WTC11 (cell line): ENCODE results near the gene NFX1. TPM values are rescaled to one million over a fixed set of nuclear protein-coding genes. Genes with fewer than 3 reads are reported as not detected.

ENCODE experiments used
- ATAC-seq: fragments of 200-7000 bp; cut with Tn5 transposase; 2 replicates; pipeline ENCODE4 v1.10.0; 2021; ENCODE audit warnings: mild to moderate bottlenecking, moderate library complexity
- CTCF ChIA-PET: fragments of 300-600 bp; sonication (Branson Sonifier 250); formaldehyde crosslinking; loops from one replicate; lab custom pipeline; 2021; ENCODE audit warnings: antibody characterized with exemption; lab: Charles Lee
- POLR2A ChIA-PET: fragments of 350-600 bp; sonication (Branson Sonifier 250); formaldehyde crosslinking; loops from one replicate; lab custom pipeline; 2021; ENCODE audit warnings: antibody characterized with exemption; lab: Charles Lee
- DNase-seq: peaks from one replicate; pipeline ENCODE4 v3.0.0; 2021; ENCODE audit warnings: low spot score
- H3K27ac Mint-ChIP-seq: 2 replicates; pipeline ENCODE4 v1.8.0; 2021; ENCODE audit warnings: mixed read lengths
- H3K27me3 Mint-ChIP-seq: 2 replicates; pipeline ENCODE4 v1.8.0; 2021; ENCODE audit warnings: low read depth, mild to moderate bottlenecking, moderate library complexity, mixed read lengths
- H3K36me3 Mint-ChIP-seq: 2 replicates; pipeline ENCODE4 v1.8.0; 2021; ENCODE audit warnings: mixed read lengths
- H3K4me1 Mint-ChIP-seq: 2 replicates; pipeline ENCODE4 v1.8.0; 2022; ENCODE audit warnings: mixed read lengths
- H3K4me3 Mint-ChIP-seq: 2 replicates; pipeline ENCODE4 v1.8.0; 2021; ENCODE audit warnings: mild to moderate bottlenecking, moderate library complexity, mixed read lengths
- H3K9me3 Mint-ChIP-seq: 2 replicates; pipeline ENCODE4 v1.8.0; 2021; ENCODE audit warnings: mixed read lengths
- ATF6 ChIP-seq: sonication (generic); formaldehyde crosslinking; IDR thresholded peaks from 2 replicates; pipeline ENCODE4 v1.8.1; 2023; ENCODE audit warnings: mild to moderate bottlenecking, missing genetic modification reagents
- CREB1 ChIP-seq: sonication (generic); formaldehyde crosslinking; IDR thresholded peaks from 2 replicates; pipeline ENCODE4 v1.8.0; 2023; ENCODE audit warnings: mild to moderate bottlenecking, missing genetic modification reagents
- ELF4 ChIP-seq: sonication (generic); formaldehyde crosslinking; IDR thresholded peaks from 2 replicates; pipeline ENCODE4 v1.8.1; 2022; ENCODE audit warnings: low read depth, mild to moderate bottlenecking, moderate library complexity, missing genetic modification reagents
- EMX1 ChIP-seq: fragments of 250-450 bp; sonication (Bioruptor Pico); IDR thresholded peaks from 2 replicates; pipeline ENCODE4 v1.8.0; 2021; ENCODE audit warnings: mild to moderate bottlenecking
- ETV6 ChIP-seq: sonication (generic); formaldehyde crosslinking; IDR thresholded peaks from 2 replicates; pipeline ENCODE4 v1.8.1; 2022; ENCODE audit warnings: mild to moderate bottlenecking, missing genetic modification reagents
- FOXJ3 ChIP-seq: sonication (generic); formaldehyde crosslinking; IDR thresholded peaks from 2 replicates; pipeline ENCODE4 v1.9.0; 2021; ENCODE audit warnings: missing genetic modification reagents, mild to moderate bottlenecking, borderline replicate concordance
- GABPB1 ChIP-seq: sonication (generic); formaldehyde crosslinking; IDR thresholded peaks from 2 replicates; pipeline ENCODE4 v1.8.1; 2023; ENCODE audit warnings: mild to moderate bottlenecking, missing genetic modification reagents
- HMGXB4 ChIP-seq: sonication (generic); formaldehyde crosslinking; IDR thresholded peaks from 2 replicates; pipeline ENCODE4 v1.8.1; 2023; ENCODE audit warnings: mild to moderate bottlenecking, moderate library complexity, missing genetic modification reagents
- JAZF1 ChIP-seq: fragments of 250-450 bp; sonication (Bioruptor Pico); IDR thresholded peaks from 2 replicates; pipeline ENCODE4 v1.9.0; 2021; ENCODE audit warnings: moderate library complexity, mild to moderate bottlenecking, inconsistent platforms
- NFE2L1 ChIP-seq: sonication (generic); formaldehyde crosslinking; IDR thresholded peaks from 2 replicates; pipeline ENCODE4 v1.8.1; 2023; ENCODE audit warnings: missing genetic modification reagents
- NFYB ChIP-seq: sonication (generic); formaldehyde crosslinking; conservative IDR thresholded peaks from 2 replicates; pipeline ENCODE4 v1.8.0; 2022; ENCODE audit warnings: low read depth, missing genetic modification reagents
- NR2C2 ChIP-seq: sonication (generic); formaldehyde crosslinking; IDR thresholded peaks from 2 replicates; pipeline ENCODE4 v1.8.0; 2022; ENCODE audit warnings: mild to moderate bottlenecking, missing genetic modification reagents
- OVOL2 ChIP-seq: fragments of 250-450 bp; sonication (Bioruptor Pico); IDR thresholded peaks from 2 replicates; pipeline ENCODE4 v1.9.0; 2021; ENCODE audit warnings: mild to moderate bottlenecking, borderline replicate concordance
- STAT6 ChIP-seq: sonication (generic); formaldehyde crosslinking; conservative IDR thresholded peaks from 2 replicates; pipeline ENCODE4 v1.8.1; 2023; ENCODE audit warnings: mild to moderate bottlenecking, low read depth, missing genetic modification reagents, moderate library complexity
- TCF7 ChIP-seq: sonication (generic); formaldehyde crosslinking; IDR thresholded peaks from 2 replicates; pipeline ENCODE4 v1.8.0; 2022; ENCODE audit warnings: mild to moderate bottlenecking, low read depth, missing genetic modification reagents, moderate library complexity
- TEAD4 ChIP-seq: sonication (generic); formaldehyde crosslinking; IDR thresholded peaks from 2 replicates; pipeline ENCODE4 v1.8.0; 2022; ENCODE audit warnings: mild to moderate bottlenecking, missing genetic modification reagents
- TP53 ChIP-seq: sonication (generic); formaldehyde crosslinking; IDR thresholded peaks from 2 replicates; pipeline ENCODE4 v1.8.1; 2023; ENCODE audit warnings: mild to moderate bottlenecking, missing genetic modification reagents
- ZNF138 ChIP-seq: sonication (generic); formaldehyde crosslinking; conservative IDR thresholded peaks from 2 replicates; pipeline ENCODE4 v1.8.1; 2022; ENCODE audit warnings: mild to moderate bottlenecking, moderate library complexity, missing genetic modification reagents
- ZNF232 ChIP-seq: sonication (generic); formaldehyde crosslinking; IDR thresholded peaks from 2 replicates; pipeline ENCODE4 v1.8.0; 2022; ENCODE audit warnings: mild to moderate bottlenecking, missing genetic modification reagents
- total RNA-seq: library from RNA; stranded (reverse); gene quantifications from 3 replicates; pipeline ENCODE4 v1.2.3, GENCODE V29; 2021
- TF ChIP-seq, protein P1 (sequence below): sonication (generic); formaldehyde crosslinking; IDR thresholded peaks from 2 replicates; pipeline ENCODE4 v1.8.1; 2022; ENCODE audit warnings: low read depth, mild to moderate bottlenecking, moderate library complexity, missing genetic modification reagents, borderline replicate concordance
- TF ChIP-seq, protein P2 (sequence below): sonication (generic); formaldehyde crosslinking; IDR thresholded peaks from 2 replicates; pipeline ENCODE4 v1.8.1; 2022; ENCODE audit warnings: missing genetic modification reagents, borderline replicate concordance
- TF ChIP-seq, protein P3 (sequence below): fragments of 250-450 bp; sonication (Bioruptor Pico); IDR thresholded peaks from 2 replicates; pipeline ENCODE4 v1.9.0; 2021; ENCODE audit warnings: moderate library complexity, mild to moderate bottlenecking, inconsistent platforms, borderline replicate concordance

Gene NFX1
- total RNA-seq, 1 experiment from 2014 or later, result 30.9 TPM

- DNase-seq (no peak), ATAC-seq (no peak)
- no peaks in the 10 kb centered on the region for H3K27me3 Mint-ChIP-seq
- peaks cover 14% of the 10 kb centered on the region for H3K4me1 Mint-ChIP-seq
- POLR2A ChIA-PET, result no interaction called here
- CTCF ChIA-PET, result no interaction called here
- H3K27ac Mint-ChIP-seq, result 0 out of 2 replicates have a peak overlapping the region, but pooled peaks have one; percentile 11
- H3K9me3 Mint-ChIP-seq, result no peaks in the 10 kb centered on the region
- TF ChIP-seq GABPB1 (peak; percentile 61; the same call in 1 of the 2 replicates), FOXJ3 (no peak)
- peaks cover 42% of the 10 kb centered on the region for H3K36me3 Mint-ChIP-seq
- no peak overlapping the region for H3K4me3 Mint-ChIP-seq
Observed at GRCh38 chr9:33293782-33294181, 3.5 kb downstream of the NFX1 start.

GRCh38 chr9:33294670-33295432 is 4.5 kb downstream of the NFX1 start:
- CTCF ChIA-PET, result no interaction called here
- Mint-ChIP-seq H3K27ac (peak overlapping the region; percentile 1; the same call in 1 of the 2 replicates), H3K4me1 (peaks cover 14% of the 10 kb centered on the region), H3K9me3 (no peaks in the 10 kb centered on the region), H3K27me3 (no peaks in the 10 kb centered on the region), H3K36me3 (peaks cover 51% of the 10 kb centered on the region), H3K4me3 (no peak overlapping the region)
- TF ChIP-seq OVOL2 (CRISPR knock-in tag) (no peak), STAT6 (CRISPR knock-in tag) (no peak)
- DNase-seq, result no peak
- POLR2A ChIA-PET, result no interaction called here
- no peak for ATAC-seq

- DNase-seq (no peak), ATAC-seq (no peak)
- ChIA-PET POLR2A (no interaction called here), CTCF (no interaction called here)
- no peaks in the 10 kb centered on the region for H3K27me3 Mint-ChIP-seq
- peaks cover 14% of the 10 kb centered on the region for H3K4me1 Mint-ChIP-seq
- peaks cover 54% of the 10 kb centered on the region for H3K36me3 Mint-ChIP-seq
- no peaks in the 10 kb centered on the region for H3K9me3 Mint-ChIP-seq
- peak overlapping the region; percentile 57; the same call in 1 of the 2 replicates for H3K27ac Mint-ChIP-seq
- no peak overlapping the region for H3K4me3 Mint-ChIP-seq
- TF ChIP-seq NFYB (CRISPR knock-in tag) (no peak), ZNF232 (CRISPR knock-in tag) (no peak), EMX1 (CRISPR knock-in tag) (no peak), NFE2L1 (CRISPR knock-in tag) (no peak), FOXJ3 (no peak), TEAD4 (no peak), TP53 (no peak), HMGXB4 (CRISPR knock-in tag) (no peak), JAZF1 (no peak), NR2C2 (CRISPR knock-in tag) (no peak), ELF4 (CRISPR knock-in tag) (no peak), TCF7 (CRISPR knock-in tag) (no peak), CREB1 (CRISPR knock-in tag) (no peak), ETV6 (CRISPR knock-in tag) (no peak), ZNF138 (CRISPR knock-in tag) (no peak), ATF6 (CRISPR knock-in tag) (no peak)
- TF ChIP-seq, protein P1, sequence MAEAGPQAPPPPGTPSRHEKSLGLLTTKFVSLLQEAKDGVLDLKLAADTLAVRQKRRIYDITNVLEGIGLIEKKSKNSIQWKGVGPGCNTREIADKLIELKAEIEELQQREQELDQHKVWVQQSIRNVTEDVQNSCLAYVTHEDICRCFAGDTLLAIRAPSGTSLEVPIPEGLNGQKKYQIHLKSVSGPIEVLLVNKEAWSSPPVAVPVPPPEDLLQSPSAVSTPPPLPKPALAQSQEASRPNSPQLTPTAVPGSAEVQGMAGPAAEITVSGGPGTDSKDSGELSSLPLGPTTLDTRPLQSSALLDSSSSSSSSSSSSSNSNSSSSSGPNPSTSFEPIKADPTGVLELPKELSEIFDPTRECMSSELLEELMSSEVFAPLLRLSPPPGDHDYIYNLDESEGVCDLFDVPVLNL (CRISPR knock-in tag), result no peak
- TF ChIP-seq, protein P2, sequence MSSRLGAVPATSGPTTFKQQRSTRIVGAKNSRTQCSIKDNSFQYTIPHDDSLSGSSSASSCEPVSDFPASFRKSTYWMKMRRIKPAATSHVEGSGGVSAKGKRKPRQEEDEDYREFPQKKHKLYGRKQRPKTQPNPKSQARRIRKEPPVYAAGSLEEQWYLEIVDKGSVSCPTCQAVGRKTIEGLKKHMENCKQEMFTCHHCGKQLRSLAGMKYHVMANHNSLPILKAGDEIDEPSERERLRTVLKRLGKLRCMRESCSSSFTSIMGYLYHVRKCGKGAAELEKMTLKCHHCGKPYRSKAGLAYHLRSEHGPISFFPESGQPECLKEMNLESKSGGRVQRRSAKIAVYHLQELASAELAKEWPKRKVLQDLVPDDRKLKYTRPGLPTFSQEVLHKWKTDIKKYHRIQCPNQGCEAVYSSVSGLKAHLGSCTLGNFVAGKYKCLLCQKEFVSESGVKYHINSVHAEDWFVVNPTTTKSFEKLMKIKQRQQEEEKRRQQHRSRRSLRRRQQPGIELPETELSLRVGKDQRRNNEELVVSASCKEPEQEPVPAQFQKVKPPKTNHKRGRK (CRISPR knock-in tag), result no peak
- TF ChIP-seq, protein P3, sequence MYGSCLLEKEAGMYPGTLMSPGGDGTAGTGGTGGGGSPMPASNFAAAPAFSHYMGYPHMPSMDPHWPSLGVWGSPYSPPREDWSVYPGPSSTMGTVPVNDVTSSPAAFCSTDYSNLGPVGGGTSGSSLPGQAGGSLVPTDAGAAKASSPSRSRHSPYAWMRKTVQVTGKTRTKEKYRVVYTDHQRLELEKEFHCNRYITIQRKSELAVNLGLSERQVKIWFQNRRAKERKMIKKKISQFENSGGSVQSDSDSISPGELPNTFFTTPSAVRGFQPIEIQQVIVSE, result no peak
Observed at GRCh38 chr9:33295571-33295970, 5.3 kb downstream of the NFX1 start.
